Measurements from ENCODE around the gene RGS10.

GRCh38 chr10:119450606-119451299 is 91.8 kb downstream of the RGS10 start:
- TF ChIP-seq CTCF (IDR thresholded peaks at IDR 0.05) = no peak
- TF ChIP-seq POLR2A (IDR thresholded peaks at IDR 0.05) = no peak
- TF ChIP-seq EP300 (IDR thresholded peaks at IDR 0.05) = no peak
- no peak for TF ChIP-seq POLR2AphosphoS5 (IDR thresholded peaks at IDR 0.05)
